ENCODE results near the gene HDAC4.

Gene HDAC4

GRCh38 chr2:239411549-239412319 is 10.9 kb upstream of the HDAC4 start:
- no peaks in the 10 kb centered on the region for H3K27me3 ChIP-seq (replicated peaks)
- no peak for DNase-seq
- in situ Hi-C loops (cut with HindIII; ENCODE audit: low pct_ligation_motif_present, low sequenced_read_pairs) = no loop called here
- H3K4me3 ChIP-seq (ENCODE audit: low read depth, low read length) = no peak overlapping the region
- no peak overlapping the region for H3K27ac ChIP-seq
- no peak for TF ChIP-seq CTCF (IDR thresholded peaks at IDR 0.05; ENCODE audit: low read depth, low read length, missing control alignments)
- no peaks in the 10 kb centered on the region for H3K36me3 ChIP-seq (replicated peaks)

DNA sequence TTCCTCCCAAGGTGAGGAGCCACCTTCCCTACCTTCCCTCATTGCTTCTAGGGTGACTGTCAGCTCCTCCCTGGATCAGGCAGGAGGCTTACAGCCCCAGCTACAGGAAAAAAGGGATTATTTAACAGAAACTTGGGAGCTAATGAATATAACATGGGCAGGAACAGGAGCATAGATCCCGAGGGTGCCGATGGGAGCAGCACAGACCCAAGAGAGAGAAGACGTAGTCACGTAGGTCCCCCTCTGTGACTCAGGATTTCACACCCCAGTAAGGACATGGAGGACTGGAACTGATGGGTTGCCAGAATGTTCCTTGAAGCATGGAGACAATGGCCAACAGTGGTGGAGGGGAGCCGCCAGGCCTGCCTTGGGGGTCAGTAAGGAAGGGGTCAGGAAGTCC is 10.3 kb upstream of the HDAC4 start:
- in situ Hi-C loops (cut with HindIII; ENCODE audit: low pct_ligation_motif_present, low sequenced_read_pairs) = no loop called here
- no peak overlapping the region for H3K4me3 ChIP-seq (ENCODE audit: low read depth, low read length)
- TF ChIP-seq CTCF (IDR thresholded peaks at IDR 0.05; ENCODE audit: low read depth, low read length, missing control alignments) = no peak

DNA sequence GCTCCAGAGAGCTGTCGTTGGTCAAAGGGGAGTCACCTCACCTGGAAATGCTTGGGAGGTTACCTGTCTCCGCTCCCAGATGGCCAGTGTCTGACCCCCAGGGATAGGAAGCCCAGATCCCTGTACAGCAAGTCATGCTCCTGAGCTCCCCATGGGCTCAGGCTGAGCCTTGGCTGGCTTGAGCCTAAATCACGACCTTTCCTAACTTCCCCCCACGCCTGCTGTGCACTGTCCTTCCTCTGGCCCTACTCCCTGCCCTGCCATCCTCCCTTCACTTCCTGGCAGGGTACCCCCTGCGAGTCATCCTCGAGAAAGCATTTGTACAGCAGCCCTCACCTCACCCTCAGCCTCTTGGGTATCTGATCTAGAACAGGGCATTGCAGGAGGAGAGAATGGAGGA is 9.2 kb upstream of the HDAC4 start:
- Histone ChIP-seq H3K27me3 (replicated peaks) (no peaks in the 10 kb centered on the region), H3K27ac (no peak overlapping the region), H3K36me3 (replicated peaks) (no peaks in the 10 kb centered on the region), H3K4me3 (ENCODE audit: low read depth, low read length) (no peak overlapping the region)
- in situ Hi-C loops (cut with HindIII; ENCODE audit: low pct_ligation_motif_present, low sequenced_read_pairs) = no loop called here
- TF ChIP-seq CTCF (IDR thresholded peaks at IDR 0.05; ENCODE audit: low read depth, low read length, missing control alignments) = no peak
- DNase-seq = no peak

More for the DNA sequence above, 10.3 kb upstream of the HDAC4 start:
- no peaks in the 10 kb centered on the region for H3K27me3 ChIP-seq (replicated peaks)
- H3K36me3 ChIP-seq (replicated peaks) = no peaks in the 10 kb centered on the region
- no peak for DNase-seq
- H3K27ac ChIP-seq = no peak overlapping the region

DNA sequence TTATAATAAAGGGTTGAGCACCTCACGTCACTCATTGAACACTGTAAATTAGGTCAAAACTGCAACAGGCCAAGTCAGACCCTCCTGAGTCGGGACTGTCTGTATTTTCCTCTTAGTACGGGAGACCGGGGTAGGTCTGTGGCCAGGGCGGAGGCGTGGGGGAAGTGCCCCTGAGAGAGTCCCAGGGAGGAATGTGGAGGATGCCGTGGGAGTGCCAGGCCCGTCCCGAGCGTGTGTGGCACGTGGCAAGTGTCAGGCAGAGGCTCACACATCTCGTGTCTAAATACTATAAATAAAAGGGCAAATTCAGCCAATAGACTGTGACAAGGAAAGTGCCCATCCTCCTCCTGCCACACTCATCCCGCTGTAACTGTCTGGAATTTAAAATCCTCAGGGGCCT is 6.3 kb upstream of the HDAC4 start:
- in situ Hi-C loops (cut with HindIII; ENCODE audit: low pct_ligation_motif_present, low sequenced_read_pairs) = no loop called here
- TF ChIP-seq CTCF (IDR thresholded peaks at IDR 0.05; ENCODE audit: low read depth, low read length, missing control alignments) = no peak
- no peak for DNase-seq

DNA sequence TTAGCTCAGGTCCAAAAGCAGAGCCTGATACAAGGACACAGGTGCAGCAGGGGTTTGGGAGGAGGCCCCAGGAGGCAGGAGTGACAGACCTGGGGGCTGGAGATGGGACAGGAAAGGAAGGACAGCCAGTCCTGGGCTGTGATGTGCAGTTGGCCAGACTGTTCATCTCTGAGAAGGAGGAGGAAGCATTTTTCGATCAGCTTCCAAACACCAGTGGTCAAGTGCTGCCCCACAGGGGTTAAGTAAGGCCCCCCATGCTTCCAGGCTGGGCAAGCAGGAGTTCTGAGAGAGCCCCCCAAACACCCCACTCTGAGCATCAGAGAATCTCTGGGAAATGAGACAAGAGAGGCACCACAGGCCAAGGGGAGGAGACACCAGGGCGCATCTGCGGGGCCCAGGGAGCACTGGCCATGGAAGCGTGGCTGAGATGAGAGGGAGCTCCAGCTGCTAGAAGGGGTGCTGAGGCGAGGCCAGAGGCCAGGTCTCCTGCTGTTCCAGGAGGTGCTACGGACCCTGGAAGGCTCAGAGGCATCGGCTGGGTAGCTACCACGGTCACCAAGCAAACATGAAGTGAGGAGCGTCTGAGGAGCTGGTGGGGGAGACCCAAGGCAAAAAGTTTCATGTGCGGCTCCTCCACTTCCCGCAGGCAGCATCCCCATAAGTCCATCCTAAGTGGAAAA is 5.6 kb upstream of the HDAC4 start:
- Histone ChIP-seq H3K4me3 (ENCODE audit: low read depth, low read length) (no peak overlapping the region), H3K36me3 (replicated peaks) (no peaks in the 10 kb centered on the region), H3K27ac (no peak overlapping the region), H3K27me3 (replicated peaks) (no peaks in the 10 kb centered on the region)
- TF ChIP-seq CTCF (IDR thresholded peaks at IDR 0.05; ENCODE audit: low read depth, low read length, missing control alignments) = no peak
- DNase-seq = no peak
- in situ Hi-C loops (cut with HindIII; ENCODE audit: low pct_ligation_motif_present, low sequenced_read_pairs) = no loop called here

More for the DNA sequence above, 6.3 kb upstream of the HDAC4 start:
- Histone ChIP-seq H3K27ac (no peak overlapping the region), H3K27me3 (replicated peaks) (no peaks in the 10 kb centered on the region), H3K4me3 (ENCODE audit: low read depth, low read length) (no peak overlapping the region), H3K36me3 (replicated peaks) (no peaks in the 10 kb centered on the region)
